ENCODE measurements around the gene KIAA0408.

- TF ChIP-seq RAD21 (IDR thresholded peaks at IDR 0.05 in 1 of 2, conservative IDR thresholded peaks at IDR 0.05 in 1 of 2; ENCODE audit: low read depth in 2 of 2, low read length in 2 of 2) (no peak), CTCF (IDR thresholded peaks at IDR 0.05; ENCODE audit: control extremely low read depth in 1 of 3, insufficient read depth in 1 of 3, low read depth in 1 of 3, low read length in 3 of 3) (no peak), JUN (IDR thresholded peaks at IDR 0.05; ENCODE audit: low read depth, low read length) (no peak), PHF8 (conservative IDR thresholded peaks at IDR 0.05; ENCODE audit: low read depth, low read length) (no peak), POLR2A (IDR thresholded peaks at IDR 0.05; ENCODE audit: control extremely low read depth in 1 of 2, low read depth in 2 of 2, low read length in 2 of 2) (no peak), MAX (IDR thresholded peaks at IDR 0.05) (no peak), EZH2 (IDR thresholded peaks at IDR 0.05; ENCODE audit: low read depth, low read length, severe bottlenecking) (no peak)
These were observed 43.8 kb upstream of the KIAA0408 start for GRCh38 chr6:127503022-127503421.

All from H1 (cell line).